ENCODE data around the gene GFI1.

DNA sequence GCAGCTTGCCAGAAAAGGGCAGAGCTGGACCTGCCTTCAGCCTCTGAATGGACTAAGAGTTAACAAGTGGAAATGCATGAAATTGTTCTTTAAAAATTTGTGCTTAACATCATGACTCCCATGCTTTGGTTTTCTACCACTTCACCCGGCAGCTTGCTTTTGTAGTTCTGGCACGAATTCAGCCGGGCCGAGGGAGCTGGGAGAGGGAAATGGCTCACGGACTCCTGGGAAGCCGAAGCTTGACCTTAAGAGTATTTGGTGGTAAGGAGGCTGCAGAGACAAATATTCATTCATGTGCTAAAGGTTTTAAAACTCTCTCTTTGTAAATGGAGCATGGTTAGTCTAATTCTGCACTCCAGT, 17.2 kb upstream of the GFI1 start:
- TF ChIP-seq EZH2phosphoT487 (IDR thresholded peaks at IDR 0.05; ENCODE audit: insufficient read depth, low read depth) = no peak
- no peak for TF ChIP-seq EZH2 (IDR thresholded peaks at IDR 0.05; ENCODE audit: insufficient read depth, poor library complexity, severe bottlenecking)

Data from GM23248 (cell line).